CMK (cell line): ENCODE results near the gene ANKRD65.

ENCODE experiments used
- DNase-seq: peaks from one replicate; pipeline ENCODE4 v3.0.0-alpha.2; 2010; ENCODE audit warnings: low read depth

ANKRD65 gene

DNA sequence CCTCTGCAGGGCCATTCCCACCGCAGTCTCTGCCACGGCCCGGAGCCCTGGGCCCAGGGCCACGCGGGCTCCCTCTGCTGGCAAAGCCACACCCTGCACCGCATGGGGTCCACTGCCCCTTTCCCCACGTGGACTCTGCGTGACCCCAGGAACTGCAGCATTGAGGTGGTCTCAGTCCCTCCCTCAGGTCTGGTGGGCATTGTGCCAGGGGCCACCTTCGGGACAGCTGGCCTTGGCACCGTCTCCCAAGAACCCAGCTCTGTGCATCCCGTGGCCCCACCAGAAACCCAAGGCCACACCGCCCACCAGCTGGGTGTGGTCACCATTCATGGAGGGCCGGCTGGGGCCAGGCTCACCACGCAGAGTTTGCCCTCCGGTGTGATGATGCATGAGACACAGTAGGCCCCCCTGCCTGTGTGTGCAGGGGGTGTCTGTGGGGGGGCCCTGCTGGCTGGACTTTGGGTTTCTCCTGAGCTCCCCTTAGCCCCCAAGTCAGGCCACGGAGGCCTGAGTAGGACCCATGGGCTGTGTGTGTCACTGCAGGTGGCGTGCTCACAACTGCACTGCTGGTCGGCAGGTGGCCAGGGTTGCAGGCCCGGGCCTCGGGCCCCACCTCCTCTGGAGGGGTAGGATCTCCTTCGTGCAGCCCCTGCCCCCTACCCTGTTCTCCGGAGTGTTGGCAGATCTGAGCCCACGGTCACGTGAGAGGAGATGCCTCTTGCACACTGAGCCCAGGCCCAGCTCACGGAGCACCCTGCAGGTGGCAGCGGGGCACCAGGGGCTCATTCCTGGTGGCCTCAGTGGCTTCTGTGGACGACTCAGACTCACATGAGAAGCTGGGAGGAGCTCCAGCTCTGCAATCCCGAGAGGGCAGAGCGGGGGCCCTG is 20.2 kb upstream of the ANKRD65 start:
- DNase-seq: no peak

- no peak for DNase-seq
These were observed 19.4 kb upstream of the ANKRD65 start for GRCh38 chr1:1440262-1441001.

- DNase-seq: no peak
These were observed 18.6 kb upstream of the ANKRD65 start for GRCh38 chr1:1439546-1440261.

- DNase-seq: peak; percentile 70
These were observed 17.7 kb upstream of the ANKRD65 start for GRCh38 chr1:1438531-1439381.

DNA sequence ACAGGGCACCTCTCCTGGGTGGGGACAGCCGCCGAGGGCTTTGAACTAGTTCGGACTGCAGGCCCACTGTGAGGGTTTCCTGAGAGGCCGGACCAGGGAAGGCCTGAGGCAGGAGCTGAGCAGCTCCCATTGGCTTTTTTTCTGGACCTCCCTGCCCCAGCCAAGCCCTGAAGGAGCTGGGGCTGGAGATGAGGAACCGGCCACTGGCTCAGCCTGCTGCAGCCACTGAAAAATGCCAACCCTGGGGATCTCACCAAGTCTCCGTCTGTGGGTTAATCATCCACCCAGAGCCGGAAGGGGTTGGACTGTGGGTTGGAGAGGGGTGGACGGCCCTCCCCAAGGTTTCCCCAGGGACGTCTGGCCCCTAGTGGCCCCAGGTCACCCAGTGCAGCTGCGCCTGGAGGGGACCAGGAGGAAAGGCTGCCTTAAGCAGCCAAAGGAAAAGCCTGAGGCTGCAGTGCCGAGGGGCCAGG is 16.9 kb upstream of the ANKRD65 start:
- DNase-seq: peak; percentile 95

DNA sequence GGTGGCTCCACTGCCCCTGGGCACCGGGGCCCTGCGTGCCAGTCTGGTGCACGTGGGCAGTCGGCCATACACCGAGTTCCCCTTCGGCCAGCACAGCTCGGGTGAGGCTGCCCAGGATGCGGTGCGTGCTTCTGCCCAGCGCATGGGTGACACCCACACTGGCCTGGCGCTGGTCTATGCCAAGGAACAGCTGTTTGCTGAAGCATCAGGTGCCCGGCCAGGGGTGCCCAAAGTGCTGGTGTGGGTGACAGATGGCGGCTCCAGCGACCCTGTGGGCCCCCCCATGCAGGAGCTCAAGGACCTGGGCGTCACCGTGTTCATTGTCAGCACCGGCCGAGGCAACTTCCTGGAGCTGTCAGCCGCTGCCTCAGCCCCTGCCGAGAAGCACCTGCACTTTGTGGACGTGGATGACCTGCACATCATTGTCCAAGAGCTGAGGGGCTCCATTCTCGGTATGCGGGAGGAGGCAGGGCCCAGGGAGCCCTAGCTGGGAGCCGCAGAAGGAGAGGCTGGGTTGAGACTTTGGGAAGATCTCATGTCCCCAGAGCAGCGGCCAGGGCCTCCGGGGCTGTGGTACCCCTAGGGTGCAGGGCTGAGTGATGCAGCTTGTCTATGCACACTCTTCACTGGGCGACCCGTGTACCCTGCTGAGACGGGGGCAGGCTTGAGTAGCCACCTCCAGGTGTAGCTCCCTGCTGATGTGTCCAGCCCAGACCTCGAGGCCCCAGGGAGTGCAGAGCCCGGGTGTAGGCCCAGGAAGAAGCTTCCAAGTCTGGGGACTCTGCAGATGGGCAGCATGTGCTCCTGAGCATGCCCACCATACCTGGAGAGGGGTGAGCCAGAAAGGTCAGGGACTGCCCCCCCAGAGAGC is 16.2 kb upstream of the ANKRD65 start:
- DNase-seq: no peak

GRCh38 chr1:1436630-1437032 is 15.6 kb upstream of the ANKRD65 start:
- DNase-seq: no peak

DNA sequence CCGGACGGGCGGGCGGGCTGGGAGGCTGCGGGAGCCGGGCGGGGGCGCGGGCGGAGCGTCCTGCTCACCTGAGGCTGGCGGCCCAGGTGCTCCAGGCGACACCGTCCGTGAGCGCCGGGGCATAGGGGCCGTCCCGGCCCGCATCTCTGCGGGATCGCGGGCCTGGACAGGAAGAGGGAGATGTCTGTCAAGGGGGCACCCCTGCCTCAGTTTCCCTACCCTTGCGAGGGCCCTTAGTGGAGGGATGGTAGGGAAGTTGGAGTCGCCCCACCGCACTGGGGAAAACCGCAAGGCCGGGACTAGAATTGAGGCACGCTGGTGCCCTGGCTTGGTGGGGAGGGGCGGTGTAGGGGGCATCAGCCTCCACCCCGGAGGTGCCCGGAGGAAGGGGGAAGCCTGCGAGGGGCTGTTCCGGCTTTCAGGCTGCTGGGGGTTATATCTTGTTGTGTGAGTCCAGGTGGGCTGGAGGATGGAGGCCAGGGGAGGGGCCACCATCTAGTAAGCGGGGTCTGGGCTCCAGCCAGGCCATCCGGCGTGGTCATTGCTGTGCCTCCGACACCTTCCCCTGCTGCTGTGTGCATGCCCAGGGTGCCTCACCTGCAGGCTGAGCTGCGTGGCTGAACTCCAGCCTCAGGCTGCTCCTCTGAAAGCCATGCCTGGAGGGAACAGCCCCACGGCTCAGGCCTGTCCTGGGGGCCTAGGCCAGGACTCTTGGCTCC is 15.0 kb upstream of the ANKRD65 start:
- no peak for DNase-seq

DNA sequence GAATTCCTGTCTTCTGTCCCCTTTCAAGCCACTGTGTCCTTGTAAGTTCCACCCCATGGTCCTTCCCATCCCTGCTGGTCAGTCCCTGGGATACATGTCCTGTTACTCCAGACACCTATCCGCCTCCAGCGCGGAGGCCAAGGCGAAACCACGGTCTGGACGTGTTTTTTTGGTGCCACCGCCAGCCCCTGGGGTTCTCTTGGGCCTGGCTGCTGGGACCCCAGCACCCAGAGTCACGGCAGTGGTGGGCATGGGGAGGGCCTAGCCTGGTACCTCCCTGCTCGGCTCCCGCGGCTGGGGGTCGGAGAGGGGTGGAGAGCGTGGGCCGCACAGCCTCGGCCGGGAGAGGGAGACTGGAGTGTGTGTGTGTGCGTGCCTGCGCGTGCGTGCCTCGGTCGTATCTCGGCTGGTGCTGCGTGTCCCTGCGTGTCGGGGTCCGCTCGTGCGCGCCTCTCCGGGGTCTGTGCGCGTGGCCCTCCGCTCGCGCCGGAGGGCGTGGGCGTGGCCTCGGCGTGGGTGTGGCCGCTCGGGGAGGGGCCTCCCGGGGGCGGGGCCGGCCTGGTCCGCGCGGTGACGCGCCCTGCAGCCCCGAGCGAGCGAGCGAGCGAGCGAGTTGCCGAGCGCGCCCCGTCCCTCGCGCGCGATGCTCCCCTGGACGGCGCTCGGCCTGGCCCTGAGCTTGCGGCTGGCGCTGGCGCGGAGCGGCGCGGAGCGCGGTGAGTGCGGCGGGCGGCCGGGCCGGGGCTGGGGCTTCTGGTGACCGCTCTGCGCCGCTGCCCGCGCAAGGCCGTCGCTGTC is 14.2 kb upstream of the ANKRD65 start, which contains the start of gene VWA1:
TSS of gene VWA1 (plus strand) at position 585 of the 798 bp plus-strand sequence. CDS start at position 644, 59 bp downstream.
- peak; percentile 76 for DNase-seq

- no peak for DNase-seq
These were observed 13.7 kb upstream of the ANKRD65 start for GRCh38 chr1:1434824-1435105.

DNA sequence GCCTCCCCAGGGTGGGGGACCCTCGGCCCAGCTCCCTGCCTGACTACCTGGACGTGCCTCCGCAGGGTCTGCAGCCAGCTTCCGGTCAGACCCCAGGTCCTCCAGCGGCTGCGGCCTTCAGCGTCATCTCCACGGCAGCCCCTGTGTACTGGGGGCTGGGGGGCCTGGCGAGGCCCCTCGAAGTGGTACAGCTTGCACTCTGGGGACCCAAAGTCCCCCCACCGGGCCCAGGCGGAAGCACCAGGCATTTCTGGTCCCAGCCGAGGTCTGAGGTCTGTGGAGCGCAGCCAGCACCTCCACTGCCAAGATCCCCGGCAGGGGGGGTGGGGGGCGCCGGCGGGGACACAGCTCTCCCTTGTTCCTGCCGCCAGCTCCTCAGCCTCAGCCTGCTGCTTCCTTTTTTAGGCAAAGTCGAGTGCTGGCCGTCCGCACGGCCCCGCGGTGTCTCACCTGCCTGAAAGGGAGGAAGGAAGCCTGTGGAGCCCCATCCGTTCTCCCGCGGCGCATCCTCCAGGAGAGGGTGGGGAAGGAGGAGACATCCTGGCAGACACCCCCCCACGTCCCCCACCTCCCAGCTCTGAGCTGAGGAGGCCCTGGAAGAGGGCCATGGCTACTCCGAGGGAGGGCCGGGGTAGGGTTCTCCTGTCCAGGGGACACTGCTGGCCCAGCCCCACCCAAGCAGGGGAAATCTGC is 13.2 kb upstream of the ANKRD65 start:
- no peak for DNase-seq

DNA sequence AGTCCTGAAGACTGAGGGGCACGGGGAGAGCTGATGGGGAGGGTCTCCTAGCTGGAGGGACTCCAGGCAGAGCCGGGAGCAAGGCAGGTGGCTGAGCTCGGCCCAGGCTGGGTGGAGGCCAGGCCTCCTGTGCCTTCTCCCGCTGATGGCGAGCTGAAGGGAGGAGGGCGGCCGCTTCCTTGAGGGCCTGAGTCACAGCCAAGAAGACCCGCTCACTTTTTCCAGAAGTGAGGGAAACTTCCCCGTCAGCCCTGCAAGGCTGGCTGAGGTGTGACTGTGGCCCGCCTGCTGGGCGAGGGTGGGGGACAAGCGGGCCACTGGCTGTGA is 12.7 kb upstream of the ANKRD65 start:
- no peak for DNase-seq

GRCh38 chr1:1432951-1433803 is 12.1 kb upstream of the ANKRD65 start:
- peak; percentile 89 for DNase-seq

DNA sequence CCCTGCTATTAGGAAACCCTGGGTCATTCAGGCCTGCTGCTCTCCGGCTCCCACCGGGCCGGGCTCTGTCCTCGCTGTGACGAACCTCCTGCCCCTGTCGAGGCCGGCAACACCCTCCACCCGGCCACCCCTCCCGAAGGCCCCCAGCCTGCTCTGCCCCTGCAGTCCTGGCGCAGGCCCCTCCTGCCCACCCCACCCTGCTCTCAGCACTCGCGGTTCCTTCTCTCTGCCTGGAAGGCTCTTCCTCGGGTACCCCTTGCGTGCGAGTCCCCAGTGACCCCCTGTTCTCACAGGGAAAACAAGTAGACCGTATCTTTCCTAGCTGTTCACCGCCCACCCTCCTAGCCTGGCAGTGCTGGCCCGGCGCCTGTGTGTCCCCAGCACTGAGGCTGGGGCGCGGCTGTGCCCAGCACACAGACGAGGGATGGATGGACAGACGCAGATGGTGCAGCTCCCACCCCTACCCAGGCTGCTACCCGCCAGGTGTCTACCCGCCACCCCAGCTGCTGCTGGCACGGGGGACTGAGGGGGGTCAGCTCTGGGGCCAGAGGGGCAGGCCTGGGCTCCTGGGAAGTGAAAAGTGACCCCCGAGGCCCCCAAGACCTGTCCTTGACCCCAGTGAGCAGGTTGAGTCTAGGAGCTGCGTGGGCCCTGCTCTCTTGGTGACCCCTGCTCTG is 11.3 kb upstream of the ANKRD65 start:
- DNase-seq: no peak

DNA sequence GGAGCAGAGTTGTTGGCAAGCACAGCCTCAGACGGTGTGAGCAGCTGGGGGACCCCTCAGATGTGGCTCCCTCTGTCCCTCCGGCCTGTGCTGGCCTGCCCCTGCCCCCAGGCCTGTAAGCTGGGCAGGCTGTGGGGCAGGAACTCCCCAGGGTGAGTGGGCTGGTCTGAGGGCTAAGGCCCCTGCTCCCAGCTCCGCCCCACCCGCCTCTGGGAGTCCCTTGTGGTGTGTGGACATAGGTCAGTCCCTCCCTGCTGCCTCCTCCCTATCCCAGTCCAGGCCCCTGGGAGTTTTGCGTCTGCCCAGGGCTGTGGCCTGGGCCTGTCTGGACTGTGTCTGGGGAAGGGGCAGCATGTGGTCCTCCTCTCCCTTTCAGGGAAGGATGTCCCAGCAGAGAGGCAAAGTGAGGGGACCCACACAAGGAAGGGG is 10.8 kb upstream of the ANKRD65 start:
- peak; percentile 61 for DNase-seq

- no peak for DNase-seq
These were observed 10.1 kb upstream of the ANKRD65 start for GRCh38 chr1:1430992-1431844.
